ENCODE measurements around the gene SNRNP70.

Gene SNRNP70

GRCh38 chr19:49061445-49061844 lies 23.8 kb upstream of the SNRNP70 start:
- CTCF ChIA-PET: interaction anchor here (1.8 to 5.0 kb wide), 4 partner anchors 9 to 68 kb away, joined by 8 to 46 read pairs (median 14); partner anchors contain the start of genes GYS1 and RUVBL2
- no peak overlapping the region for H3K4me3 ChIP-seq (ENCODE audit: low read depth, low read length)
- DNase-seq (ENCODE audit: low read depth, low spot score): no peak
- POLR2A ChIA-PET: no interaction called here
- no peak for TF ChIP-seq CTCF (IDR thresholded peaks at IDR 0.05; ENCODE audit: insufficient read depth, low read length, missing control alignments)

DNA sequence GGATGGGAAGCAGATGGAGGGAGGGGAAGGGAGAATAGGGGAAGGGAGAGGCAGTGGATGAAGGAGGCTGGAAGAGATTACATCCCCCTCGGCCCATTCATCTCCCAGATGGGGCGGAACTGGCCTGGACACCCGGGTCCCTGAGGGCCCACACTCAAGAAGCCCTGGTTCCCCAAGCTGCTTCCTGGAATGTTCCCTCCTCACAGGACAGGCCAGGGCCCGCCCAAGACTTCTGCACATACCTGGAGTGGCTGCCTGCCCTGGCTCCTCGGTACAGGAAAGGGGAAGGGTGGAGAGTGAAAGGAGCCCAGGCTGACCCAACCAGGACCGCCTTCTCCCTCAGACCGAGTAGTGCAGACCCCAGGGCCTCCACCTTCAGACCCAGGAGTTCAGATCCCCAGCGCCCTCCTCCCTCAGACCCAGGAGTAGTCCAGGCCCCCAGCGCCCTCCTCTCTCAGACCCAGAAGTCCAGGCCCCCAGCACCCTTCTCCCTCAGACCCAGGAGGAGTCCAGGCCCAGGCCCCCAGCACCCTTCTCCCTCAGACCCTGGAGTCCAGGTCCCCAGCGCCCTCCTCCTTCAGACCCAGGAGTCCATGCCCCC lies 21.1 kb upstream of the SNRNP70 start:
- TF ChIP-seq CTCF (IDR thresholded peaks at IDR 0.05; ENCODE audit: insufficient read depth, low read length, missing control alignments): no peak
- H3K4me3 ChIP-seq (ENCODE audit: low read depth, low read length): peak overlapping the region; percentile 43
- CTCF ChIA-PET: interaction anchor here (0.7 kb wide), 1 partner anchor 70 kb away, joined by 3 read pairs; the partner anchor contains the start of gene RUVBL2
- POLR2A ChIA-PET: no interaction called here
- no peak for DNase-seq (ENCODE audit: low read depth, low spot score)

DNA sequence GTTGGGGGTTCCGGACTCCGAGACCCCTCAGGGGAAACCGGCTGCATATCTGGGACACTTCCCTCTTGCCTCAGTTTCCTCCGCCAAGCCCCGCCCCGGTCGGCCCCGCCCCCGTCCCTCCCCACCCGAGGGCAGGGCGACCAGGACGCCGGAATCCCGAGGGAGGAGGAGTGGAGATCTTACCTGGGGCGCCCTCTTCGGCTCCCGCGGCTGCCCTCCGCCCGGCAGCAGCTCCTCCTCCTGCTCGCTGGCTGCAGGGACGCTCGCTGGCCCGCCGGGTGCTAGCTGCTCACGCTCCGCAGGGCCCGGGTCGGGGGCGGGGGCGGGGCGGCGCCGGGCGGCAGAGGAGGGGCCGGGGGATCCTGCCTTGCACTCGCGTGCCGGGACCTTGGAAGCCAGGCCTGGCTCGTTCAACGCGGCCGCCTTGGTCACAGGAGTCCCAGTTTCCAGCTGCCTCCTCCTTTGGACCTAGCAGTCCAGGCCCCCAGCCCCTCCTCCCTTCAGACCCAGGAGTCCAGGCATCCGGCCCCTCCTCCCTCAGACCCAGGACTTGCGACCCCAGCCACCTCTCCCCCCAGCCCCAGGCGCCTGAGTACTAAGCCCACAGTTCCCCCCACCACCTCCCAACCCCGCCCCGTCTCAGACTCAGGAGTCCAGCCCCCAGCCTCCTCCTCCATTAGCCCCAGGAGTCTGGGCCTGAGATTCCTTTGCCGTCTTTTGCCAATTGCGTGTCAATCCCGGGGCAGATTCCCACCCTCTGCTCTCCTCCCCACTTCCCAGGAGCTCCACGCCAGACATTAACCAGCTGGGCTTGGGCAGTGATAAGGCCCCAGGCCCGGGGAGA lies 20.3 kb upstream of the SNRNP70 start, which contains the start of gene NTF4:
Gene NTF4, minus strand, starts transcription at position 51 of the 844 bp plus-strand sequence. CDS start 2,821 bp downstream, outside the sequence.
- no peak for TF ChIP-seq CTCF (IDR thresholded peaks at IDR 0.05; ENCODE audit: insufficient read depth, low read length, missing control alignments)
- POLR2A ChIA-PET: interaction anchor here (1.4 kb wide), 1 partner anchor 9 kb away, joined by 5 read pairs; no protein-coding TSS in a partner anchor
- peak within 1 kb of the TSS; percentile 43 for H3K4me3 ChIP-seq (ENCODE audit: low read depth, low read length)
- DNase-seq (ENCODE audit: low read depth, low spot score): no peak
- CTCF ChIA-PET: interaction anchor here (1.2 to 1.6 kb wide), 3 partner anchors 9 to 66 kb away, joined by 3 to 9 read pairs (median 7); no protein-coding TSS in a partner anchor

GRCh38 chr19:49065905-49066512 lies 19.2 kb upstream of the SNRNP70 start:
- TF ChIP-seq CTCF (IDR thresholded peaks at IDR 0.05; ENCODE audit: insufficient read depth, low read length, missing control alignments): no peak
- CTCF ChIA-PET: interaction anchor here (0.5 to 1.6 kb wide), 5 partner anchors 8 to 252 kb away, joined by 3 to 9 read pairs (median 4); no protein-coding TSS in a partner anchor
- no peak for DNase-seq (ENCODE audit: low read depth, low spot score)
- POLR2A ChIA-PET: interaction anchor here (1.4 kb wide), 1 partner anchor 10 kb away, joined by 5 read pairs; no protein-coding TSS in a partner anchor
- no peak overlapping the region for H3K4me3 ChIP-seq (ENCODE audit: low read depth, low read length)

DNA sequence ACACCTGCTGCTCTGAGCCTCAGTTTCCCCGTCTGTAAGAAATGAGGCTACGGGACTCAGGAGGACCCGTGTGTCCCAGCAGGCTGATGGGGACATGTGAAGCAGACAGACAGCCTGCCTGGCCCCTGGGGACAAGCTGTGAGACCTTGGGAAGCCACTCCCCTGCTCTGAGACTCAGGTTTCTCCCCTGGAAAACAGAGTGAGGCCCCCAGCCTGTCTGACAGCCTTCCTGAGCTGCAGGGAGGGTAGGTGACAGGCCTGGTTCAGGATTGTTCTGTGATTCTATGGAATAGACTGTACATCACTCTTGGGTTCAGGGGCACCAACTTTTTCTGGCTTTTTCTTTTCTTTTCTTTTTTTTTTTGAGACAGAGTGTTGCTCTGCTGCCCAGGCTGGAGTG lies 17.7 kb upstream of the SNRNP70 start:
- no peak overlapping the region for H3K4me3 ChIP-seq (ENCODE audit: low read depth, low read length)
- ChIA-PET CTCF (interaction anchor here (1.2 kb wide), 1 partner anchor 68 kb away, joined by 4 read pairs; no protein-coding TSS in a partner anchor), POLR2A (no interaction called here)
- TF ChIP-seq CTCF (IDR thresholded peaks at IDR 0.05; ENCODE audit: insufficient read depth, low read length, missing control alignments): no peak
- no peak for DNase-seq (ENCODE audit: low read depth, low spot score)
